SH-SY5Y (cell line): Measurements from ENCODE around the gene ERMAP.

Source experiments
- GATA2 ChIP-seq: IDR thresholded peaks from 2 replicates; pipeline ENCODE4 v1.6.1; 2011; ENCODE audit warnings: mild to moderate bottlenecking, low read depth, low read length
- GATA3 ChIP-seq: IDR thresholded peaks from 2 replicates; pipeline ENCODE4 v1.6.1; 2011; ENCODE audit warnings: low read depth, mild to moderate bottlenecking, low read length, moderate library complexity

ERMAP gene

DNA sequence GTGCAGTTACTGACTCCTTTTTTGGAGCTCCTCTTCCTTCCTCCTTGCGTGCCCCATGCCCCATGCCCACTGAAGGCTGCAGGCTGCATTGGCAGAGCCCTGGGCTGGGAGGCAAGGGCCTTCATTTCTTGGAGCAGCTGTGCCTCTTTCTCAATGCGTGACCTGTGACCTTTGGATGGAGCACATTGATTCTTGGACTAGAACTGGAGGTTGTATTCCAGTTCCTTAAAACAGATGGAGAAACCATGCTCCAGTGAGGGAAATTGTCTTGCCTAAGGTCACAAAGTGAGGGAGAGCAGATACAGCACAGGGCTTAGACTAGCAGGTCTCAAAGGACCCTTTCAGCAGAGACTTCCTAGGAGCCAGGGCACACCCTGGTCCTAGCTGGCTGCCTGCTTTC lies 23.1 kb upstream of the ERMAP start:
- TF ChIP-seq GATA3 (no peak), GATA2 (no peak)

DNA sequence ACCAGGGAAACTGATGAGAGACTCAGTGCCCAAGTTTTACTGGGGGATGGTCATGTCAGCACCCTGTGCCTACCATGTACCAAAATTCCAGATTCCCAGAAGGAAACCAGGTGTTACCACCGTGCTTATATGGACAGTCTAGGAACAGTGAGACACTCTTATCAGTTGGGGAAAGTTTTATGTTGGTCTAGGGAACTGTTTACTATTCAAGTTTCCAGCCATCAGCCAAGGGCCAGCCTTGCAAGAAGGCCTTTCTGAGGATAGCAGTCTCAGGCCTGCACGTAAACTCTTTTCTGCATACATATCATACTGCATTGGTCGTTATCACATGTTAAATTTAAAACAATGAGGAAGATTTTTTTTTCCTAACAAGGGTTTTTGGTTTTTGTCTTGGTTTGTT lies 19.5 kb upstream of the ERMAP start:
- TF ChIP-seq GATA3 (no peak), GATA2 (no peak)

DNA sequence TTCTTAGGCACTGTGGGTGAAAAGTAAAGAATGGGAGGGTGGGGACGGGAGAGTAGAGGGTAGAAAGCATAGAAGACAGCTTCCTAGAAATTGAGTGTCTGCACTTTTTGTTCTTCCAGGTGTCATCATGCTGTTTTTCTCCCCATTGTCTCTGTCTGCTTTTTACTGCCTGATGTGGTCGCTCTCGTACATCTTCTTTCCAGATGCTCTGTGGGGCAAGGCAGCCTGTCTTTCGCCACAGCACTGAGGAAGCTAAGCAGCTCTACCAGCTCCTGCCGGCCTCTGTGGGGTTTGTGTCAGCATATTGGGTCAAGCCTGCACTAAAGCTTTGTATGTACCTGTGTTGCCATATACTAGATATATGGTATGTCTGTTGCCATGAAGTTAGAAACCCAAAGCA lies 18.9 kb upstream of the ERMAP start:
- TF ChIP-seq GATA2 (no peak), GATA3 (no peak)

DNA sequence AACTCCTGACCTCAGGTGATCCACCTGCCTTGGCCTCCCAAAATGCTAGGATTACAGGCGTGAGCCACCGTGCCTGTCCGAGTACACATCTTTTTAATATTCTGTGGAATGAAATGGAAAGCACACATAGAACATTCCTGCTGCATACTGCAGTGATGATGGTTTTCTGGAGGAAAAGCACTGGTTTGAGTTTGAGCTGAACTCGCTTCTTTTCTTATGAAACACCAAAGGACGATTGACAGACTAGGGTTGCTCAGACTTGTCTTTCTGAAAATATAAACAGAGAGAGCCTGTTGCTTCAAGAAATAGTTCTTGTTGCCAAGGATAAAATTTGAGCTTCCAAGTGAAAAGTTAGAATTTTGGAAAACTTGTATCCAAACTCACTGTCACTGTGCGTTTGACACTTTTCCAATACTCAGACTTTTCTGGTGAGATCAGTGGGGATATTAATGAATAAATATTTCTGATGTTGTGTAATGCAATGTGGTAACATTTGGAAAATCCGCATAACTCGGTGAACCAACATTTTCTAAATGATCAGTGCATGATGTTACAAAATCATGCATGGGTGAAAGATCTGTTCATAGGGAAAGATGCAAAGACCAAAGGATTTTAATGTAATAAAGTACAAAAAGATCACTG lies 15.0 kb upstream of the ERMAP start:
- no peak for TF ChIP-seq GATA3
- TF ChIP-seq GATA2: no peak

DNA sequence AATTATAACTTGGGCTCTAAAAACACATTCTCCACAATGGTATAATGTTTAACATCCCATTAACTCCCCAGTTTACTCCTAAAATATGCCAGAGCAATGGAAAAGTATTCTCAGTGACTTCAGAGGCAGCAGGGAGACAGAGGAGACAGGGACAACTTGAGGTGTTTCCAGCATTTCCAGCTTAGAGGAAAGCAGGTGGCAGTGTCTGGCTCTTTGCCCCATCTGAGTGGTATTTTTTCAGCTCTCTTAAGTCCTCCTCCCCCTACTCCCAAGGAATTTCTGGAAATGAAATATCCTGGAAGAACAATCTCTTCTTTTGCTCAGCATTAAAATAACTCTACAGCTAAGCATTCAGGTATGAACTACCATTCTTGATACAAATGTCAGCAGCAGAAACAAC lies 10.8 kb upstream of the ERMAP start:
- TF ChIP-seq GATA2 (no peak), GATA3 (no peak)

DNA sequence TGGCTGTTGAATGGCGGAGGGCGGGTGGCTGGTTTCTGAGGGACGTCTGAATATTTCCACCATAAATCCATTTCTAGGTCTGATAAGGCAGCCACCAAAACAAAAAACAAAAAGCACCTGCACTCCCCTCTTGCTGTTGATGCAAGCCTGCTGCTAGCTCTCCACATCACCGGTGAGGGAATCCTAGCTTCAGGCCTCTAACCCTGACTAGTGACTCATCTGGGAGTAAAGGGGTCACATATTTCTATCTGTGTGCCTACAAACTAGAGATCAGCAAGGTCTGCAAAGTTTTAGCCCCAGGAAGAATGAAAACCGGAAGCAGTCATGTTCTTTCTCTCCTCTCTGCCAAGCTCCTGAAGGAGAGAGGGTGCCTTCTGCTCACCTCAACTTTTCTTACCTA lies 10.3 kb upstream of the ERMAP start:
- TF ChIP-seq GATA3: no peak
- no peak for TF ChIP-seq GATA2

DNA sequence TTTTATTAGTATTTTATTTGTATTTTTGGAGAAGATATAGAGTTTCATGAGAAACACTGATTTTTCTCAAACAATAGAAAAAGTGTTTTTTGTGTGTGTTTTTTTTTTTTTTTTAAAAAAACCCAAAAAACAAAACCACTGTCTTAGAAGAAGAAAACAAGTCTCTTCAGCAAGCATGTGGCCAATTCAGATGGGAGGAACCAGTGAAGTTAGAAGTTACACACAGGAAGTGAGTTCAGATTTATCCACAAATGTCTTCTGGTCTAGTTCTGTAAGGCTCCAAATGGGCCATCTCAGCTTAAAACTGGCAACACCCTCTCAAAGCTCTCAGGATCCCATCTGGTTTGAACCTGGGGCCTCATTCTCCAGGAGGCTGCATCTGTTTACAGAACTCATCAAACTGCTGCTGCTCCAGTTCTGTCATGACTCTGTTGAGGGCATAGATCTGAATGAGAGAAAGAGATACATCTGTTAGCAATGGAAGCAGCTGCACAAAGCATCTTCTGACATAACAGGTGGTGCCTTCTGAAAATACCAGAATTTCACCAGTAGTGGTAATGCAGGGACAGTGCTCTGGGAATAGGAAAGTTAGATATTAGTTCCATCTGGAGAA lies 9.8 kb upstream of the ERMAP start:
- no peak for TF ChIP-seq GATA2
- TF ChIP-seq GATA3: no peak

DNA sequence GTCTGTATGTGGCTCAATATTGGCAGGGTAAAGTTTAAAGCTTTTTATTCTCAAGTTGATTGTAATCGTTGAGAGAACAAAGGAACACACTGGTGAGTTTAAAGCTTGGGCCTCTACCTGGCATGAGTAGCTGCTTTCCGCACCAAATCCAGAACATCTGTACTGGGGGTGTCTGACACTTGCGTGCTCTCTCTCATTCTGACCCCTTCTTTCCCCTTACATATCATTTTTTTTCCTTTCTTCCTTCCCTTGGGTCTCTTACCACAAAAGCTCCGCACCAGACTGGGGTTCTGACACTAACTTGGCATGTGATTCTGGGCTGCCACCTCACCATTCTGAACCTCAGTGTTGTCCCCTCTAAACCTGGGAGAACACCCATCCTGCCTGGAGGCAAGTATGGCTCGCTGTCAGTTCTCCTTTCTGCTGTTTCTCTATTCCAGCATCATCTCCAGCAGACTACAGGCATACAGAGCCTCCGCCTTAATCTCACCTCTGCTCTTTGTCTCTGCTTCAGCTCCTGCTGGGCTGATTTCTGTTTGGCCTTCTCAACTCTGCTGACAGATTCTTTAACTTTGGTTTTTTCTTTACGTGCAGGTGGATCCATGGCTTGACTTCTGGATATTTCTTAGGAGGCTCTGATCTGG lies 859 bp upstream of the ERMAP start:
- TF ChIP-seq GATA2 (no peak), GATA3 (no peak)

DNA sequence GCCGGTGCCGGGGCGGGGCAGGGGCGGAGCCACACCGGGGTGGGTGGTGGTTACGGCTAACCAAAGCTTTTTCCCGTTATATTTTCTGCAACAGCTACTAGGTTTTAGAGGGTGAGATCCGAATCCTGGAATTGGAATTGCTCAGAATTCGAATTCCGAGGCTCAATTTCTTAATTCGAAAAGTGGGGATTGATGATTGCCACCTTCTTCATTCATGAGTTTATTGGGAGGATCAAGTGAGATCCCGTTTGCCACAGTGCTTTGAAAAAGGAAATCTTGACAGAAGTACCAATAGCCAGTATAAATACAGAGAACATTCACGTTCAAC lies 482 bp downstream of the ERMAP start:
- TF ChIP-seq GATA2: no peak
- TF ChIP-seq GATA3: no peak

DNA sequence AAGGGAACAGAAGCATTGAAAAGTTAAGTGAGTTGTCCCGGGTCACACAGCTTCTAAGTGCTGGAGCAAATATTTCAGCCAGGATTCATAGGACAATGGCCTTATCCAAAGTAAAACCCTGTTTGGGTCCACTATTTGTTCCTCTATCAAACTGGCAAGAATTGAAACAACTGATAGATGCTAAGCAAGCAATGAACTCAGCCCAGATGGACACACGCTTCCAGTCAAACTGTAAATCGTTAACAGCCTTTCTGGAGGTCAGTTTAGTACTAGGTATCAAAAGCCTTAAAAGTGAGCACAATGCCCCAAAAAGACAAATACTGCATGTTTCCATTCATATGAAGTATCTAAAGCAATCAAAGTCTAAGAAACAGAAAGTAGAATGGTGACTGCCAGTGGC lies 1.1 kb downstream of the ERMAP start:
- TF ChIP-seq GATA3 (no peak), GATA2 (no peak)

DNA sequence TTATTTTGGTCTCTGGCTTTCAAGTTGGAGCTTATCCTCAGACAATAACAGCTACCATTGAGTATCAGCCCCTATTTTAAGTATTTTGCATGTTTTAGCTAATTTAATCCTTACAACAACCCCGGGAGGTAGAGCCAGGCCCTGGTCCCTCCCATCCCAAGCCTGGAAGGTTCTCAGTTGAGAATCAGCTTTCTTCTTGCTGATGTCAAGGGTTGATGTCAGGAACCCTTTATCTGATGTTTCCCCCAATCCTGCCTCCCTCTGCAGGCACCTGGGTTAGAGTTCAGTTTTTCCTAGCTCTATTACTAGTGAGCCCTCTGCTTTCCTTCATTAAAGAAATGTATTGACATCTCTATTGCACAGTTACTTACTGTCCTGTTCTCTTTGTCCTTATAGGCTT lies 3.9 kb downstream of the ERMAP start:
- no peak for TF ChIP-seq GATA3
- TF ChIP-seq GATA2: no peak

DNA sequence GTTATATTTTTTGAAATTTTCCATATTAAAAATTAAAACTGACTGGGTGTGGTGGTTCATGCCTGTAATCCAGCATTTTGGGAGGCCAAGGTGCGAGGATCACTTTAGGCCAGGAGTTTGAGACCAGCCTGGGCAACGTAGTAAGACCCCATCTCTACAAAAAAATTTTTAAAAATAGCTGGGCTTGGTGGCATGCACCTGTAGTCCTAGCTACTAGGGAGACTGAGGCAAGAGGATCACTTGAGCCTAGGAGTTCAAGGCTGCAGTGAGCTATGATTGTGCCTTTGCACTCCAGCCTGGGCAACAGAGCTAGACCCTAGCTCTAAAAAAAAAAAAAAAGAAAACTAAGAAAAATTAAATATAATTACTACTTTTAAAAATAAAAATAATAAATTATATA lies 4.8 kb downstream of the ERMAP start:
- TF ChIP-seq GATA2 (no peak), GATA3 (no peak)

DNA sequence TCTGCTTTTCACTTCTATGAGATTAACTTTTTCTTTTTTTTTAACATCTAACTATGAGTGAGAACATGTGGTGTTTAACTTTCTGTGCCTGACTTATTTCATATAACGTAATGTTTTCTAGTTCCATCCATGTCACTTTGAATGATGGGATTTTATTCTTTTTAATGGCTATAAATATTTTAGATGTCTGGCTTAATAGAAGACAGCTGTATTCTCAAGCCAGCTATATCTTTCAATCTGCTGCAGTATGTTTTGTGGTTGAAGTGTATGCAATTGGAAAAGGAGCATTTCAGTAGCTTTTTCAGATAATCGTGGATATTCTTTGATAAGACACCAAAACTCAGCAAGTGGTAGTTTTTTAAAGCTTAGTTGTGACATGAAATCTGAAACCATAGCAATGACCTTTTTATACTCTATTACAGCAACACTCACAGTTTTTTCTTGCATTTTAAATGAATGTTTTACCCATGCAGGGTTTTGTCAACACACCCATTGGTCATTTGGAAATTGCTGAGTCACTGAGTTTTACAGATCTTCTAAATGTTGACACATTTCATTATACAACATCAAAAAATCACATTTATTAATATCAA lies 6.0 kb downstream of the ERMAP start:
- TF ChIP-seq GATA3 (peak; percentile 86), GATA2 (peak; percentile 52; the same call in 1 of the 2 replicates)

DNA sequence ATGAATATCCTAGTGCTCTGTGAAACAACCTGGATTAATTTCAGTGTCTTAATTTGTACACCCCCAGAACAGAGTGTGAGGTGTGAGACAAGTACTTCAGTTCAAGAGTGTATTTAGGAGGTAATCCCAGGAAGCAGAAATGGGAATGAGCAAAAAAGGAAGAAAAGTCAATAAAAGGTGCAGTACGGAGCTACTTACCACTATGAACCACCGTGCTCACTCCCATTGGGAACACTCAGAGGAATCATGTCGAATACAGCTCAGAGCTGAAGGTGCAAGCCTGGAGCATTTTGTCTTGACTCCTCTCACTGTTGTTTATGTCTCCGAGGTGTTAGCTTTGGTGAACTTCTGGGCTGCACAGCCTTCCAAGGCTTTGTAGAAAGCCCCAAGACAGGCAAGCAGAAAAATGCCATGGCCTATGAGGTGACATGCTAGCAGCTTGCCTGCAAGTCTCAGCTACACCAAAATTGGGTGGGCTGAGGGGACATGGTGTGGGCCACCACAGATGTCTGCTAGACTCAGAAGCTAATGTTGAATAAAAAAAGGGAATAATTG lies 7.6 kb downstream of the ERMAP start:
- TF ChIP-seq GATA2 (no peak), GATA3 (no peak)

DNA sequence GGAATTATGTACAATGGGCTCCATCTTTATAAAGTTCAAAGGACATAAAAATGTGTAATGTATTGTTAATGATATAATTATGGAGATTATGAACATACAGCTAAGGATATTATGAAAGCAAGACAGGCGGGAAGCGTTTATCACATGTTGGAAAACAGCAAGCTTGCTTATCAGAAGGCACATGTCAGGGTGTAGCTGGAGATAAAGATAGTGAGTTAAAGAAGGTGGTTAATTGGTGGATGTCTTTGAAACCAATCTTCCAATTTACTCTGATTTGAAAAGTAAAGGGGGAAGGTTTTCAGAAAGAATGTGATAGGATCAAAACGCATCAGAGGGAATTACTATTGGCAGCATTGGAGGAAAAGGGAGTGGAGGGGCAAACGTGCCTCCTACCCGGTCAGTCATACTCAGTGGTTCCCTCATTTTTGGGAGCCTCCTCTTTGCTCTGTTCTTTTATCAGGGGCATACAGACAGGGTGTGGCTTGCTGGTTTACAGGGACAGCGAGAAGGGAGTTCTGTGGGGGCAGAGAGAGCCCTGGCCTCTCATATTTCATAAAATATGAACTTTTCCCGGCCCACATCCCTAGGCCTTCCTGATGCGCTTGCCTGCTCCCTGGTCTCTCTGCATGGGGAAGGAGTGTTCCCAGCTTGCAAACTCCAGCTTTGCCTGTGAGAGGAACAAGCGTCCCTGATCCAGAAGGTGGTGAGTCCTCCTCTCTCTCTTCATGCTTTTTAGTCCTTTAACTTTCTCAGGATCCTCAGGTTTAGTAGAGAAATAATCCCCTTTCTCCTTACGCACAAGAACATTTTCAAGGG lies 8.3 kb downstream of the ERMAP start:
- no peak for TF ChIP-seq GATA3
- no peak for TF ChIP-seq GATA2
